Left kidney (tissue), 2 donors: Measurements from ENCODE around the gene NFIA. TPM values are rescaled to one million over a fixed set of nuclear protein-coding genes. Genes with fewer than 3 reads are reported as not detected.

Experiments
- DNase-seq: peaks from one replicate; pipeline ENCODE4 v3.0.0-alpha.2; 2013
- polyA plus RNA-seq: library from polyadenylated mRNA; unstranded; fragments of 120-200 nt; gene quantifications from one replicate; pipeline ENCODE4 v1.2.1, GENCODE V29; 2013; ENCODE audit not compliant: insufficient read length

The NFIA gene
- polyA plus RNA-seq, 1 donor, result 16.7 TPM

- DNase-seq, result no peak
Observed at GRCh38 chr1:61083013-61083806, 849 bp downstream of the NFIA start.

- no peak for DNase-seq
Observed at GRCh38 chr1:61083807-61084440, 1.6 kb downstream of the NFIA start.

DNA sequence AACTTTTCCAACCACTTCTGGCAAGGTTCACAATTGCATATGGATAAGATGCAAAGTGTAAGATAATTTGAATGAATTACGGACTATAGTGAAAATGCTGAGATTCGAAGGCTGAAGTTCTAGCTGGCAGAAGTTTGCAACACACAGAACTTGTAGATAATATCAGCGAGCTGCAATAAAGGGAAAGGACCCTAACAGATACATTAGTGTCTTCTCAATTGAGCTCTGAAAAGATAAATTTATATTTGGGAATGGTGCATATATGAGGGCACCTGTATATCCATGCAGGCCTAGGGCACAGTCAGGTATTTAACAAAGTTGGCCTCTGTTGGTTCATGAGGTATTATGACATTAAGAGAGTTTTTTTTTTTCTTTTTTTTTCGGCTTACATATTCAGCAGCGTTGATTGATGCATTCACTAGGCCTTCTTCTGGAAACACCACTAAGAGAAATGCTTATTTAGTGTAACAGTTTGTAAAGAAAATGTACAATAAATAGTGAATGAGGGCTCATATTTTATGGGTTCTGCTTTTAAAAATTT is 2.2 kb downstream of the NFIA start:
- DNase-seq, result no peak

DNA sequence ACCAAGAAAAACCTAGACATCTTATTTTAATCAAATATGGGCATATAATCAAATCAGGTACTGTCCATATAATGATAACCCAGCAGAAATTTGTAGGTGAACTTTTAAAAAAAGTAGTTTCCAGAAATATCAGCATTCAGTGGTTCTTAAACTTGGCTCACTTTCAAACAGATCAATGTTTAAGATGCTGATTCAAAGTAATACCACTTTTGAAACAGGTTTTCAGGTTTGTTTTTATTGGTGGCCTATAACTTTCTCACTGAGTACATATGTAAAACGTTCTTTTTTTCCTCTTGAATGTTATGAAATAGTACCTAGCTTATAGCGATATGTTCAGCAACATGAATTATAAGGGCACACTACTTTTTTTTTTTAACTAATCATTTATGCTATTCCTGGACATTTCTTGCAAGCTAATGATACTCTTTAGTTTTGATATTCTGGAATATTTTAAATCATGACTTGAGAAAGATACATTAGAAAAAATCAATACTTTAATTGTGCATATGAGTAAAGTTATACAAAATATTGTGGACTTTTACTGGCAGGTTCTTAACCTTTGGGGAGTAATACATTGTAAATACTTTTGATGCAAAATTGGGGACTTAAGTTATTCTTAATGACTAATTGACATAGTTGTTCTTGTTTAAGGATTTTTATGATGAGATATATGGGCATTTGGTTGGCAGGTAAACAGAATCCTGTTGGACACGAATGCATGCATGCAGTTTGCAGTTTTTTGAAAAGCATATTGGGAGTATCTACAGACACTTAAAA is 3.0 kb downstream of the NFIA start:
- no peak for DNase-seq

GRCh38 chr1:61085983-61086644 is 3.8 kb downstream of the NFIA start:
- DNase-seq, result no peak

DNA sequence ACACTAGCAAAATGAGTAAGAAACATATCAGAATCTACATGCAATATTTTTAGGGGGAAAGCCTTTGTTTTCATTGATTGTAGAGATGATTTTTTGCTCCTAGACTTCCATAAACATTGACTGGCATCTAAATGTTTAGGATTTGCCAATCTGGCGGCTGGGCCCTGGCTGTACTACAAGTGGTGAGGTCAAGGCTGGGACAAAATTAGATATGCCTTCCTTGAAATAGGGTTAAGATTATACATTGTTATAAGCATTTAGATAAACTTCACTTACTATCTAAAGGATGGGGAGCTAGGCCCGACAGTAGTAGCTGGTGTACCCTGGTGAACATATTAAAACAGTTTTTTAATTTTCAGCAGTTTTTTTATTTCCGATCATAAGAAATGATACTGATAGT is 5.2 kb downstream of the NFIA start:
- DNase-seq, result no peak

DNA sequence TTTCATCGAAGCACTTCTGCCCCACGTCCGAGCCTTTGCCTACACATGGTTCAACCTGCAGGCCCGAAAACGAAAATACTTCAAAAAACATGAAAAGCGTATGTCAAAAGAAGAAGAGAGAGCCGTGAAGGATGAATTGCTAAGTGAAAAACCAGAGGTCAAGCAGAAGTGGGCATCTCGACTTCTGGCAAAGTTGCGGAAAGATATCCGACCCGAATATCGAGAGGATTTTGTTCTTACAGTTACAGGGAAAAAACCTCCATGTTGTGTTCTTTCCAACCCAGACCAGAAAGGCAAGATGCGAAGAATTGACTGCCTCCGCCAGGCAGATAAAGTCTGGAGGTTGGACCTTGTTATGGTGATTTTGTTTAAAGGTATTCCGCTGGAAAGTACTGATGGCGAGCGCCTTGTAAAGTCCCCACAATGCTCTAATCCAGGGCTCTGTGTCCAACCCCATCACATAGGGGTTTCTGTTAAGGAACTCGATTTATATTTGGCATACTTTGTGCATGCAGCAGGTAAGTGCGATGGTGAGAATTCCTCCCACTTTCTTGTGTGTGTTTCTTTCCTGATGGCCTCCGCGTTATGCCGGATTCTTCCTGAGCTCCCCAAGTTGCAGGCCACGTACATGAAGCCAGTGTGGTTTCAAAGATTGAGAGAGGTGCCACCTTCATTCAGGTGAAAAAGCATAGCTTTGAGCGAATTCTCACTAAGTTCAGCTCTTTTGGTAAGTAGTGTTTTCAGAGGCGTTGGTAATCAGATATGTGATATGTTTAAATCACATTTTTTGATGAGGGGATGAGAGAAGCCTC is 6.0 kb downstream of the NFIA start:
- DNase-seq, result no peak

DNA sequence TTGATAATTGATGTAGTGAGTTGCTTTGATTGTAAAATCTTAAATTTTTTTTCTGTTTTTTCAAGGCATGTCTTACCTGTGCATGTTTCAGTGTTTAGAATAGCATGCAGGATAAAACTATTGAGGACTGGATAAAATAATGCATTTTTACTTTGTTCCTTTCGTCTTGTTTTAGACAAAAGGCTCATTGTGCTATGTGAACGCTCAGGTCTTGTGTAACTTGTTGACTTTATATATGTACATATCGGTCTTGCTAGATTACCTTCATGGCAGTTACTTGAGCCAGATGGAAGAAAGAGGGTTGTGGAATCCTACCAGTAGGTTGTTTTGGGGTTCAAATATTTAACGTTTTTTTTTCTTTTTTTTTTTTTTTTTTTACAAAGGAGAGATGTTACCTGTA is 7.0 kb downstream of the NFIA start:
- DNase-seq, result no peak

DNA sequence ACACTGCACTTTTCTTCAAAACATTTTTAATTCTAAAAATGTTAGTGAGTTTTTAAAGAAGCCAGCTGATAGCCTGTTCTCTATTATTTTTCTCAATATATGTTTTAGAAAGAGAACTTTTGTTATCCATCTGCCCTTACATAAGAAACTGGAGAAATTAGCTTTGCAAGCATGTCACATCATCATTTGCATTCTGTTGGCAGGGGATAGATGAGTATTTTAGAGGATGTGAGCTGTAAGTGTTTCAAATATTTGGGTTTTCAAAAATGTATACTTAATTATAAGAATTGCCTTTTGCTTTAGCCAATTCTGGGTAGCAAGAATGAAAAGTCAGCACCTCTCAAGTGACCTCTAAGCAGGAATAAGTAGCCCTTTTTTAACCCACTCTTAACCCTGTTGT is 7.4 kb downstream of the NFIA start:
- no peak for DNase-seq

GRCh38 chr1:61090546-61091202 is 8.3 kb downstream of the NFIA start:
- DNase-seq, result no peak

DNA sequence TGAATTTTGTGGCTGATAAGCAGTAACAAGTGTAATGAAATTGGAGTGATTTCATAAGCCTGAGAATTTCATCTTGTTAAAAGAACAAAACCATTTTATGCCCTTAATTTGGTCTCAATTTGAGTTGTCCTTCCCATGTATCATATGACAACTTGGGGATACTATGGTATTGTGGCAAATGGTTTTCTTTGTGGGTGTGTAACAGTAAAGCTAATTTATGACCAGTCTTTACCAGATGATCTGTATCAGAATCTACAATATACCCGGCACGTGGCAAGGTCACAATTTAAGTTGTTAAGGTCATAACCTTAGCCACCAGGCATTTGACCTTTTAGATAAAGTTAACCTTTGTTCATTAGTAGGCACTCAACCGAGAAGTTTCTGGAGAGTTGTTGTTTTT is 9.1 kb downstream of the NFIA start:
- no peak for DNase-seq

DNA sequence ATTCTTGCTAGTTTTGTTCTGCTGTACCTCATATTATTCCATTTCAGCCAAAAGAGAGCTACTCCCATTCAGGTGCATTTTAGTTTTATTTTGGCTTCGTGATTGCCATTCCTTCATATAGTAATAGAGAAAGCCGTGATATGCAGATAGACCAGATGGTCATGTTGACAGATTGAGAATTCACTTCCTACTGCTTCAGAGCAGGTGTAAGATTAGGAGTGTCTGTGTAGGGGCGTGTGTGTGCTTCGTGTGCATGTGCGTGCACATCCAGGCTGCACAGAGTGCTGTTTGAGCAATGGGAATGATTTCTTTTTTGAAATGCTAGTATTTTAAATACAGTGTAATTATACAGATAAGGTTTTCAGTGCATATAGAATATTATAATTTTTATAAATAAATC is 10.3 kb downstream of the NFIA start:
- DNase-seq, result no peak

DNA sequence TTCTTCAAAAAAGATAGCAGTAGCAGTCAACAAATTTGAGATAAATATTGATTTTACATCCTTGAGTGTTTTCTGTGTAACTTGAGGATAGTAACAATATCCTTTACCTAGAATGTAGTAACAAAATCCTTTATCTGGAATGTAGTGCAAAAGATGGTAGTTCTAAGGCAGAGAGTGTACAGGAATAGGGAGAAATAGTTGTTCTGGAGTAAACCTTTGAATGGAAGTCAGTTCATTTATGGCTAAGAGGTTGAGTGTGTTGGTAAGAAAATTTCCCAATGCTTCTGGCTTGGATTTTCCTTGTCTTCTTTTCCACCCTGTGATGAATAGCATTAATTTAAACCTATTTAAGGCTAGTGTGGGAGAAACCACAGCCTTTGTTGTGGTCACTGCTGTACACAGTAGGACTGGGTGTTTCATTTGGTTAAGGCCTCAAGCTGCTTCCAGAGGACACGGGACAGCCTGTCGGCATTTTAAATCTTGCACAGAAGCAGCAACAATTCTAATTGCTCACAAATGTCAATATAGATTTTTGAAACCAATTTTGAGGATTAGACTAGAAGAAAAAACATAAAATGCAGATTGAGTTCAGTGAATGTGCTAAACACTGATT is 11.3 kb downstream of the NFIA start:
- DNase-seq, result no peak

GRCh38 chr1:61094677-61095469 is 12.5 kb downstream of the NFIA start:
- no peak for DNase-seq

GRCh38 chr1:61095470-61095812 is 13.1 kb downstream of the NFIA start:
- no peak for DNase-seq

DNA sequence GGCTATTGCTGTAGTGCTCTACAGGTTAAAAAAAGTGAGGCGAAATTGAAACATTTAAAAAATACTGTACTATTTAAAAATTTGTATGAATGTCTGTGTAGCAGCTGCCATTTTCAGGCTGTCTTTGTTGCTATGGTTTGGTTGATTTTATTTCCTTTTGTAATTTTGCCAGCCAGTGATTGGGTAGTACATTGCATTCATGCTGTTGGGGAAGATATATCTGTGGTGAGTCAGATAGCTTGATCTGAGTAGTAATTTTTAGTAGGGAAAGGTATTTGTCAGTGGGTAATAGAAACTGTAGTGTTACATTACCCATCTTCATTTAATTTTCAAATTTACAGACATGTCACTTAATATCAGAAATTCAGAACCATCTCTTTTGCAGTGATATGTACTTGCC is 15.0 kb downstream of the NFIA start:
- DNase-seq, result no peak

- no peak for DNase-seq
Observed at GRCh38 chr1:61097722-61098121, 15.4 kb downstream of the NFIA start.

DNA sequence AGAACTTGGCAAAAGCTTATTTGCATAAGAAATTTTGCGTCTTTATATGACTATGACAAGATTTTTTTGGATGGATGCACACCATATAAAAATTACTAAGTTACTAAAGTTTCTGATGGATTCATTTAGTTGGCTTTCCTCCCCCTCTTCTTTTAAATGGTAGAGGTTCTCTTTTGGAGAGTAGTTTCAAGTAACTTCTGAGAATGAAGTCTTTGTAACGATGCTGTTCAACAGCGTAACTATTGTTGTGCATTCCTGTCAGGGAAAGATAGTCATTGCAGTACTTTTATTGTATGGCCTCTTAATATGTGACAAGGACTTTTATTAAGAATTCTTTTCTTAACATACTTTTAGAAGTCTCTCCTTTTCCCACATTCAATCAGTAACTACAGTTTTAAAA is 16.0 kb downstream of the NFIA start:
- no peak for DNase-seq

- no peak for DNase-seq
Observed at GRCh38 chr1:61098906-61099437, 16.6 kb downstream of the NFIA start.
